WTC11 (cell line): ENCODE measurements around the gene PZP. TPM values are rescaled to one million over a fixed set of nuclear protein-coding genes. Genes with fewer than 3 reads are reported as not detected.

ENCODE experiments used
- ATAC-seq: fragments of 200-7000 bp; cut with Tn5 transposase; 2 replicates; pipeline ENCODE4 v1.10.0; 2021; ENCODE audit warnings: mild to moderate bottlenecking, moderate library complexity
- Bru-seq: library from RNA; stranded (reverse); fragments of 400-500 nt; gene quantifications from one replicate; lab custom pipeline; 2021; lab: Mats Ljungman, UMichigan
- CTCF ChIA-PET: fragments of 300-600 bp; sonication (Branson Sonifier 250); formaldehyde crosslinking; loops from one replicate; lab custom pipeline; 2021; ENCODE audit warnings: antibody characterized with exemption; lab: Charles Lee
- POLR2A ChIA-PET: fragments of 350-600 bp; sonication (Branson Sonifier 250); formaldehyde crosslinking; loops from one replicate; lab custom pipeline; 2021; ENCODE audit warnings: antibody characterized with exemption; lab: Charles Lee
- DNase-seq: peaks from one replicate; pipeline ENCODE4 v3.0.0; 2021; ENCODE audit warnings: low spot score
- H3K27ac Mint-ChIP-seq: 2 replicates; pipeline ENCODE4 v1.8.0; 2021; ENCODE audit warnings: mixed read lengths
- H3K27me3 Mint-ChIP-seq: 2 replicates; pipeline ENCODE4 v1.8.0; 2021; ENCODE audit warnings: low read depth, mild to moderate bottlenecking, moderate library complexity, mixed read lengths
- H3K36me3 Mint-ChIP-seq: 2 replicates; pipeline ENCODE4 v1.8.0; 2021; ENCODE audit warnings: mixed read lengths
- H3K4me1 Mint-ChIP-seq: 2 replicates; pipeline ENCODE4 v1.8.0; 2022; ENCODE audit warnings: mixed read lengths
- H3K4me3 Mint-ChIP-seq: 2 replicates; pipeline ENCODE4 v1.8.0; 2021; ENCODE audit warnings: mild to moderate bottlenecking, moderate library complexity, mixed read lengths
- H3K9me3 Mint-ChIP-seq: 2 replicates; pipeline ENCODE4 v1.8.0; 2021; ENCODE audit warnings: mixed read lengths
- AR ChIP-seq: fragments of 250-450 bp; sonication (Bioruptor Pico); IDR thresholded peaks from 2 replicates; pipeline ENCODE4 v1.9.0; 2021; ENCODE audit warnings: mild to moderate bottlenecking
- ARID4B ChIP-seq: sonication (generic); formaldehyde crosslinking; IDR thresholded peaks from 2 replicates; pipeline ENCODE4 v1.8.0; 2023; ENCODE audit warnings: missing genetic modification reagents, mild to moderate bottlenecking, borderline replicate concordance
- ATF6 ChIP-seq: sonication (generic); formaldehyde crosslinking; IDR thresholded peaks from 2 replicates; pipeline ENCODE4 v1.8.1; 2023; ENCODE audit warnings: mild to moderate bottlenecking, missing genetic modification reagents
- CREB1 ChIP-seq: sonication (generic); formaldehyde crosslinking; IDR thresholded peaks from 2 replicates; pipeline ENCODE4 v1.8.0; 2023; ENCODE audit warnings: mild to moderate bottlenecking, missing genetic modification reagents
- ELF4 ChIP-seq: sonication (generic); formaldehyde crosslinking; IDR thresholded peaks from 2 replicates; pipeline ENCODE4 v1.8.1; 2022; ENCODE audit warnings: low read depth, mild to moderate bottlenecking, moderate library complexity, missing genetic modification reagents
- ETV6 ChIP-seq: sonication (generic); formaldehyde crosslinking; IDR thresholded peaks from 2 replicates; pipeline ENCODE4 v1.8.1; 2022; ENCODE audit warnings: mild to moderate bottlenecking, missing genetic modification reagents
- GRHL2 ChIP-seq: fragments of 250-450 bp; sonication (Bioruptor Pico); IDR thresholded peaks from 2 replicates; pipeline ENCODE4 v1.8.0; 2022; ENCODE audit warnings: mild to moderate bottlenecking, moderate library complexity; ENCODE audit not compliant: insufficient replicate concordance, severe bottlenecking
- GTF2I ChIP-seq: fragments of 250-450 bp; sonication (Bioruptor Pico); conservative IDR thresholded peaks from 2 replicates; pipeline ENCODE4 v1.4.0; 2021; ENCODE audit warnings: mild to moderate bottlenecking
- JUN ChIP-seq: sonication (generic); formaldehyde crosslinking; IDR thresholded peaks from 2 replicates; pipeline ENCODE4 v1.8.0; 2023; ENCODE audit warnings: mild to moderate bottlenecking, missing genetic modification reagents
- MAX ChIP-seq: sonication (generic); formaldehyde crosslinking; IDR thresholded peaks from 2 replicates; pipeline ENCODE4 v1.8.0; 2022; ENCODE audit warnings: mild to moderate bottlenecking, missing genetic modification reagents
- MLX ChIP-seq: sonication (generic); formaldehyde crosslinking; IDR thresholded peaks from 2 replicates; pipeline ENCODE4 v1.8.1; 2023; ENCODE audit warnings: mild to moderate bottlenecking, missing genetic modification reagents, moderate library complexity
- NFATC4 ChIP-seq: fragments of 250-450 bp; sonication (Bioruptor Pico); IDR thresholded peaks from 2 replicates; pipeline ENCODE4 v1.9.0; 2021; ENCODE audit warnings: mild to moderate bottlenecking
- PRDM15 ChIP-seq: sonication (generic); formaldehyde crosslinking; IDR thresholded peaks from 2 replicates; pipeline ENCODE4 v1.8.0; 2022; ENCODE audit warnings: missing genetic modification reagents
- RORB ChIP-seq: fragments of 250-450 bp; sonication (Bioruptor Pico); IDR thresholded peaks from 2 replicates; pipeline ENCODE4 v1.9.0; 2021; ENCODE audit warnings: mild to moderate bottlenecking
- ZMAT4 ChIP-seq: fragments of 250-450 bp; sonication (Bioruptor Pico); IDR thresholded peaks from 2 replicates; pipeline ENCODE4 v1.9.0; 2021; ENCODE audit warnings: mild to moderate bottlenecking
- ZNF423 ChIP-seq: fragments of 250-450 bp; sonication (Bioruptor Pico); IDR thresholded peaks from 2 replicates; pipeline ENCODE4 v2.1.2; 2022; ENCODE audit warnings: mild to moderate bottlenecking, moderate library complexity
- ZNF532 ChIP-seq: fragments of 250-450 bp; sonication (Bioruptor Pico); IDR thresholded peaks from 2 replicates; pipeline ENCODE4 v1.9.0; 2021; ENCODE audit warnings: mild to moderate bottlenecking, borderline replicate concordance
- long read RNA-seq, 3 experiments: library from RNA in 1 of 3; library from capped mRNA in 1 of 3; library from polyadenylated mRNA in 1 of 3; unstranded in 2 of 3; stranded (forward) in 1 of 3; transcript quantifications; one replicate each; pipeline ENCODE4 v2.0.0, GENCODE V29; 2021
- total RNA-seq: library from RNA; stranded (reverse); gene quantifications from 3 replicates; pipeline ENCODE4 v1.2.3, GENCODE V29; 2021

Gene PZP
- 0.15 to 0.25 TPM (median 0.18 TPM) in 3 replicates for total RNA-seq
- percentile 7 among the genes with signal in this experiment for Bru-seq, nascent RNA
- long read RNA-seq, experiment 1, partial matches to known transcripts = 0 of 1 reads
- long read RNA-seq, experiment 1, other reads (novel, unspliced or antisense) = 1 of 1 reads
- long read RNA-seq, experiment 2 = 0 reads
- long read RNA-seq, experiment 3 = 0 reads

- Mint-ChIP-seq H3K27me3 (no peaks in the 10 kb centered on the region), H3K9me3 (no peaks in the 10 kb centered on the region), H3K4me1 (no peaks in the 10 kb centered on the region), H3K27ac (no peak within 1 kb of the TSS), H3K4me3 (no peak within 1 kb of the TSS), H3K36me3 (no peaks in the 10 kb centered on the region)
- ChIA-PET CTCF (no interaction called here), POLR2A (no interaction called here)
- TF ChIP-seq ZNF532 = no peak
- TF ChIP-seq NFATC4 (CRISPR knock-in tag) = no peak
- TF ChIP-seq ARID4B = no peak
- no peak for TF ChIP-seq AR (CRISPR knock-in tag)
- TF ChIP-seq ZMAT4 = no peak
- TF ChIP-seq ZNF423 (CRISPR knock-in tag) = no peak
- no peak for TF ChIP-seq ELF4 (CRISPR knock-in tag)
- no peak for TF ChIP-seq PRDM15 (CRISPR knock-in tag)
- no peak for TF ChIP-seq CREB1
- no peak for TF ChIP-seq MAX (CRISPR knock-in tag)
- TF ChIP-seq RORB (CRISPR knock-in tag) = no peak
- no peak for TF ChIP-seq MLX
- no peak for TF ChIP-seq ATF6
- no peak for TF ChIP-seq JUN
- no peak for TF ChIP-seq GTF2I (CRISPR knock-in tag)
- TF ChIP-seq ETV6 (CRISPR knock-in tag) = no peak
- no peak for TF ChIP-seq GRHL2 (CRISPR knock-in tag)
- no peak for ATAC-seq
- no peak for DNase-seq
Observed at GRCh38 chr12:9208229-9208628, at the start of gene PZP. Gene PZP (minus strand): TSS chr12:9208395. CDS start chr12:9208341, 54 bp downstream.
